Adrenal gland (tissue), 12 donors: Measurements from ENCODE around the gene LCN1. TPM values are rescaled to one million over a fixed set of nuclear protein-coding genes. Genes with fewer than 3 reads are reported as not detected.

ENCODE experiments used
- DNase-seq, 7 donors: peaks; one replicate each; pipeline ENCODE4 v3.0.0-alpha.2; 2019 to 2020
- H3K27ac ChIP-seq, 5 donors: fragments of 200-600 bp; sonication (generic) in 4 of 5; 1 replicate in 3 of 5; 2 replicates in 2 of 5; pipeline versions ENCODE4 v1.5.1 to v1.8.0; 2016 to 2020; ENCODE audit warnings: mild to moderate bottlenecking in 1 of 5
- H3K27me3 ChIP-seq: fragments of 200-600 bp; 2 replicates; pipeline ENCODE4 v1.8.0; 2021
- H3K36me3 ChIP-seq, 2 donors: fragments of 200-600 bp; replicated peaks in 1 of 2; 1 replicate in 1 of 2; 2 replicates in 1 of 2; pipeline versions ENCODE4 v1.5.1 to v1.8.0; 2018 to 2022
- H3K4me1 ChIP-seq, 2 donors: fragments of 200-600 bp; replicated peaks in 1 of 2; 1 replicate in 1 of 2; 2 replicates in 1 of 2; pipeline versions ENCODE4 v1.5.1 to v1.8.0; 2018 to 2021
- H3K4me3 ChIP-seq, 4 donors: fragments of 200-600 bp; sonication (generic) in 3 of 4; one replicate each; pipeline ENCODE4 v1.5.1; 2016 to 2018
- H3K9me3 ChIP-seq, 3 donors: fragments of 200-600 bp; sonication (generic) in 1 of 3; replicated peaks in 1 of 3; 1 replicate in 2 of 3; 2 replicates in 1 of 3; pipeline versions ENCODE4 v1.5.1 to v1.8.0; 2016 to 2021
- CTCF ChIP-seq, 6 experiments: fragments of 450-650 bp in 4 of 6; fragments of 200-600 bp in 2 of 6; sonication (generic) in 1 of 6; IDR thresholded peaks; 1 replicate in 5 of 6; 2 replicates in 1 of 6; pipeline versions ENCODE4 v1.5.1 to v1.8.0; 2016 to 2021; ENCODE audit warnings: antibody characterized with exemption in 6 of 6, mild to moderate bottlenecking in 2 of 6, moderate library complexity in 1 of 6
- POLR2A ChIP-seq, 2 donors: fragments of 450-650 bp; IDR thresholded peaks; one replicate each; pipeline ENCODE4 v1.6.1; 2017; ENCODE audit warnings: antibody characterized with exemption in 2 of 2, mild to moderate bottlenecking in 2 of 2, moderate library complexity in 1 of 2
- WGBS, 4 donors: extraction: QIAGEN DNeasy Blood & Tissue Kit in 2 of 4; methylation state at CpG; one replicate each; pipeline versions ENCODE4 v1.1.5 to v1.1.7; 2013 to 2017; 5-methylcytosine and 5-hydroxymethylcytosine counted together
- intact Hi-C, 2 donors: fragments of 100-400 bp; cut with DNase I; formaldehyde crosslinking; loops; one replicate each; pipeline versions ENCODE4 v1.14.1 to v1.15.0; 2022 to 2023
- polyA plus RNA-seq, 3 donors: library from polyadenylated mRNA; stranded (reverse); fragments of 200-250 nt in 2 of 3; fragments of 350-450 nt in 1 of 3; fragmentation: Illumina TruSeq in 1 of 3; extraction: RNeasy Lipid Tissue Mini Kit (QIAGEN cat#74804) in 1 of 3; gene quantifications; one replicate each; pipeline ENCODE4 v1.2.3, GENCODE V29; 2013 to 2014
- total RNA-seq, 9 donors: library from RNA; depleted of rRNA in 4 of 9; stranded (reverse); fragments of >200 nt in 4 of 9; fragments of 120-200 nt in 1 of 9; fragmentation: NEBNext Ultra II Directional in 1 of 9; extraction: Animal tissue kit (Norgen Biotek cat#: 25700) in 1 of 9; gene quantifications; one replicate each; pipeline versions ENCODE4 v1.1.0 to v1.2.4, GENCODE V29; 2013 to 2023
- donor health status: healthy with polysubstance abuse.
- donor health status: Bipolar disorder and iron deficiency.
- donor health status: DM: yes; HTN: yes; CAD: no.
- donor health status: DM: no; HTN: no; CAD: no.
- donor health status: DM: no; HTN: no; CAD: no.
- donor health status: DM: yes; HTN: yes; CAD: no.

LCN1 gene
- total and polyA plus RNA-seq, 12 donors, result not detected

GRCh38 chr9:135503371-135504261, 17.6 kb upstream of the LCN1 start:
- TF ChIP-seq CTCF (IDR thresholded peaks at IDR 0.05), result no peak
- TF ChIP-seq POLR2A (IDR thresholded peaks at IDR 0.05), result no peak
- WGBS, 4 donors, result 85 to 89% (median 85%) methylated on average over 32 to 41 of the region's 41 CpGs
- no peaks in the 10 kb centered on the region for H3K27me3 ChIP-seq
- H3K27ac ChIP-seq, result no peak overlapping the region
- no peak overlapping the region for H3K4me3 ChIP-seq
- H3K36me3 ChIP-seq, result peaks cover 0 to 26% of the 10 kb centered on the region in 2 donors
- H3K4me1 ChIP-seq, result peaks cover 18% of the 10 kb centered on the region in 2 donors
- intact Hi-C loops, result no loop called here
- DNase-seq, result peak in 1 of 7 donors; percentile 15
- no peaks in the 10 kb centered on the region for H3K9me3 ChIP-seq

- no peak overlapping the region for H3K27ac ChIP-seq
- H3K4me1 ChIP-seq, result peaks cover 10% of the 10 kb centered on the region in 2 donors
- DNase-seq, result peak; percentile 66 to 86 (median 77)
- H3K36me3 ChIP-seq, result peaks cover 0 to 26% of the 10 kb centered on the region in 2 donors
- 46 to 63% (median 60%) methylated on average over 14 to 21 of the region's 21 CpGs for WGBS, 4 donors
- H3K4me3 ChIP-seq, result no peak overlapping the region
- no peaks in the 10 kb centered on the region for H3K9me3 ChIP-seq
- intact Hi-C loops, result loop anchor here in 1 of 2 donors (5.0 kb wide), 1 partner anchor 32 kb away; no protein-coding TSS in a partner anchor
- H3K27me3 ChIP-seq, result no peaks in the 10 kb centered on the region
- no peak for TF ChIP-seq POLR2A (IDR thresholded peaks at IDR 0.05)
- peak; percentile 52 to 67 (median 60) for TF ChIP-seq CTCF (IDR thresholded peaks at IDR 0.05)
Observed at GRCh38 chr9:135504262-135505243, 16.7 kb upstream of the LCN1 start.

- H3K27ac ChIP-seq, result no peak overlapping the region
- WGBS, 4 donors, result 80 to 90% (median 86%) methylated on average over 10 to 24 of the region's 24 CpGs
- H3K9me3 ChIP-seq, result no peaks in the 10 kb centered on the region
- intact Hi-C loops, result loop anchor here in 1 of 2 donors (5.0 kb wide), 1 partner anchor 33 kb away; no protein-coding TSS in a partner anchor
- DNase-seq, result peak in 3 of 7 donors; percentile 5 to 16 (median 12)
- peaks cover 9 to 10% of the 10 kb centered on the region in 2 donors for H3K4me1 ChIP-seq
- no peak overlapping the region for H3K4me3 ChIP-seq
- peaks cover 0 to 26% of the 10 kb centered on the region in 2 donors for H3K36me3 ChIP-seq
- TF ChIP-seq CTCF (IDR thresholded peaks at IDR 0.05), result no peak
- TF ChIP-seq POLR2A (IDR thresholded peaks at IDR 0.05), result no peak
- H3K27me3 ChIP-seq, result no peaks in the 10 kb centered on the region
Observed at GRCh38 chr9:135505406-135506187, 15.6 kb upstream of the LCN1 start.
